Ectodermal cell (in vitro differentiated cells): ENCODE data around the gene LYST.

Experiments used
- H3K27ac ChIP-seq: 2 replicates; pipeline ENCODE4 v1.7.0; 2013; ENCODE audit warnings: mild to moderate bottlenecking, low read depth, low read length; ENCODE audit not compliant: insufficient read depth, poor library complexity, severe bottlenecking
- H3K27me3 ChIP-seq: 2 replicates; pipeline ENCODE4 v1.7.0; 2013; ENCODE audit warnings: mild to moderate bottlenecking, low read length; ENCODE audit not compliant: insufficient read depth, control insufficient read depth, poor library complexity, severe bottlenecking
- H3K36me3 ChIP-seq: one replicate; pipeline ENCODE4 v1.7.0; 2013; ENCODE audit warnings: low read length; ENCODE audit not compliant: control insufficient read depth, insufficient read depth
- H3K4me1 ChIP-seq: one replicate; pipeline ENCODE4 v1.7.0; 2013; ENCODE audit warnings: low read length; ENCODE audit not compliant: control insufficient read depth, insufficient read depth
- H3K4me3 ChIP-seq: 2 replicates; pipeline ENCODE4 v1.7.0; 2013; ENCODE audit warnings: low read depth, low read length, control low read depth; ENCODE audit not compliant: insufficient read depth
- H3K9me3 ChIP-seq: 2 replicates; pipeline ENCODE4 v1.7.0; 2013; ENCODE audit warnings: mild to moderate bottlenecking, low read length, moderate library complexity; ENCODE audit not compliant: control insufficient read depth
- WGBS, 2 experiments: methylation state at CpG; one replicate each; pipeline ENCODE4 v1.1.7; 2013; ENCODE audit warnings: missing lambda C conversion rate in 2 of 2; 5-methylcytosine and 5-hydroxymethylcytosine counted together

LYST gene

GRCh38 chr1:235746245-235746644 lies 120.5 kb downstream of the LYST start:
- no peaks in the 10 kb centered on the region for H3K36me3 ChIP-seq
- no peaks in the 10 kb centered on the region for H3K9me3 ChIP-seq
- H3K27ac ChIP-seq = no peak overlapping the region
- H3K4me3 ChIP-seq = no peak overlapping the region
- H3K27me3 ChIP-seq = no peaks in the 10 kb centered on the region
- H3K4me1 ChIP-seq = no peaks in the 10 kb centered on the region
- 95 to 96% methylated on average over 4 to 5 of the region's 6 CpGs for WGBS, 2 experiments

- Histone ChIP-seq H3K9me3 (no peaks in the 10 kb centered on the region), H3K27me3 (no peaks in the 10 kb centered on the region), H3K4me3 (no peak overlapping the region), H3K27ac (no peak overlapping the region), H3K4me1 (no peaks in the 10 kb centered on the region), H3K36me3 (no peaks in the 10 kb centered on the region)
- WGBS, 2 experiments = 92 to 96% methylated on average over 3 of the region's 4 CpGs
These were observed 121.1 kb downstream of the LYST start for GRCh38 chr1:235745503-235746136.

GRCh38 chr1:235742914-235743599 lies 123.6 kb downstream of the LYST start:
- Histone ChIP-seq H3K36me3 (no peaks in the 10 kb centered on the region), H3K27ac (no peak overlapping the region), H3K27me3 (no peaks in the 10 kb centered on the region), H3K4me3 (no peak overlapping the region), H3K9me3 (no peaks in the 10 kb centered on the region), H3K4me1 (no peaks in the 10 kb centered on the region)
- WGBS, 2 experiments = 84 to 90% methylated on average over 3 to 4 of the region's 5 CpGs

GRCh38 chr1:235741294-235741693 lies 125.4 kb downstream of the LYST start:
- Histone ChIP-seq H3K27me3 (no peaks in the 10 kb centered on the region), H3K27ac (no peak overlapping the region), H3K9me3 (no peaks in the 10 kb centered on the region), H3K4me1 (no peaks in the 10 kb centered on the region), H3K36me3 (no peaks in the 10 kb centered on the region), H3K4me3 (no peak overlapping the region)
- WGBS, 2 experiments = 89 to 91% methylated on average over 5 of the region's 5 CpGs

- H3K4me3 ChIP-seq = no peak overlapping the region
- H3K27me3 ChIP-seq = no peaks in the 10 kb centered on the region
- no peaks in the 10 kb centered on the region for H3K9me3 ChIP-seq
- H3K36me3 ChIP-seq = no peaks in the 10 kb centered on the region
- no peaks in the 10 kb centered on the region for H3K4me1 ChIP-seq
- WGBS, 2 experiments = 90 to 92% methylated on average over 4 to 5 of the region's 6 CpGs
- H3K27ac ChIP-seq = no peak overlapping the region
These were observed 127.1 kb downstream of the LYST start for GRCh38 chr1:235739631-235740030.

- no peaks in the 10 kb centered on the region for H3K4me1 ChIP-seq
- no peaks in the 10 kb centered on the region for H3K27me3 ChIP-seq
- H3K4me3 ChIP-seq = no peak overlapping the region
- H3K27ac ChIP-seq = no peak overlapping the region
- no peaks in the 10 kb centered on the region for H3K36me3 ChIP-seq
- 88 to 94% methylated on average over 1 of the region's 1 CpG for WGBS, 2 experiments
- H3K9me3 ChIP-seq = no peaks in the 10 kb centered on the region
These were observed 127.6 kb downstream of the LYST start for GRCh38 chr1:235739124-235739523.

DNA sequence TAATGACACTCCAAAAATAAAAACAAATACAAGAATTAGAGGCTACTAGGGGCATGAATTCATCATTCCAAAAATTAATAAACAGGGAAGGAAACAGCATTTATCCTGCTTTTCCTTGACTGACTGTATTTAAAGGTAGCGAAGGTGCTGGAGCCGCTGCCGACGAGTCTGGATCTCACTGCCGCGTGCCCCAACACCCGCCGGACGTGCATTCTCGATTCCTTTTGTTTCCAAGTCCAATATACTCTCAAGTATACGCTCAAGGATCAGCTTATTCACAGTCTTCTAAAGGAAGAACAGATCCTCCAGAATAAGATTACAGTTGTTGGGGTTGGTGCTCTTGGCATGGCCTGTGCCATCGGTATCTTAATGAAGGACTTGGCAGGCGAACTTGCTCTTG lies 129.0 kb downstream of the LYST start:
- no peak overlapping the region for H3K4me3 ChIP-seq
- no peaks in the 10 kb centered on the region for H3K4me1 ChIP-seq
- 97 to 98% methylated on average over 13 of the region's 13 CpGs for WGBS, 2 experiments
- no peaks in the 10 kb centered on the region for H3K36me3 ChIP-seq
- H3K27me3 ChIP-seq = no peaks in the 10 kb centered on the region
- no peak overlapping the region for H3K27ac ChIP-seq
- no peaks in the 10 kb centered on the region for H3K9me3 ChIP-seq

DNA sequence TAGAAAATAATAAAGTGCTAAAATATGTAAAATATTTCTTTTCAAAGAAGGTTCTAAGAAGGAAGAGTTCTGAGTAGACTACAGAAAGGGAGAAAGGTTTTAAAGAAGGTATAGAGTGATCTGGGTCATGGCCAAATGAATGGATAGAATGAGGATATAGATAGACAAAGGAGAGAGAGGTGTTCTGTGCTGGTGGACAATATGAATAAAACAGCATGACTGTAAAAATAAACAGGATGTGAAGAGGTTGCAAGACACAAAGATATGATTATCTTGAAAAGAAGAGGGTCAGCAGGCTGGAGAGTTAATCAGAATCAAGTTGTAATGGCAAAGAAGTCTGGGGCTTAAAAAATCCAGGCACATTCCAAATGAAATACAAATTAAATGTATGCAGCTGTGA lies 130.4 kb downstream of the LYST start:
- Histone ChIP-seq H3K9me3 (no peaks in the 10 kb centered on the region), H3K27ac (no peak overlapping the region), H3K4me1 (no peaks in the 10 kb centered on the region), H3K36me3 (no peaks in the 10 kb centered on the region), H3K27me3 (no peaks in the 10 kb centered on the region), H3K4me3 (no peak overlapping the region)

GRCh38 chr1:235735621-235736020 lies 131.1 kb downstream of the LYST start:
- Histone ChIP-seq H3K27me3 (no peaks in the 10 kb centered on the region), H3K36me3 (no peaks in the 10 kb centered on the region), H3K27ac (no peak overlapping the region), H3K9me3 (no peaks in the 10 kb centered on the region), H3K4me1 (no peaks in the 10 kb centered on the region), H3K4me3 (no peak overlapping the region)
- 90 to 100% methylated on average over 2 of the region's 2 CpGs for WGBS, 2 experiments

DNA sequence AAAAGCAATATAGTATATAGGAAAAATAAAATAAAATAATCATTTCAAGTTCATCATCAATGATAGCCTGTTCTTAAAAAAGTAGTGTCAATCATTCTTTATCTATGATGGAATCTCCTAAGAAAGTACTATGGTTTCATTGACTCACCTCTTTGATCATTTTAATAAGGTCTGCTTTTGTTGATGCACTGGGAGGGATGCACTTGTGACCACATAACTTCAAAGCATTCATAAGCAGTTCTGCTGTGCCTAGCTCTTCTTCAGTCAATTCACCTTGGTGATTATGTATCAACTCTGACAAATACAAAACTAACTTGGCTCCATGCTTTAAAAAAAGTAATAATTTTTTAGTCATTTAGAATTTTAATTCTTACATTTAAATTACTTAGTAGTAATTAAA lies 132.4 kb downstream of the LYST start:
- H3K27ac ChIP-seq = no peak overlapping the region
- no peaks in the 10 kb centered on the region for H3K4me1 ChIP-seq
- H3K27me3 ChIP-seq = no peaks in the 10 kb centered on the region
- no peak overlapping the region for H3K4me3 ChIP-seq
- H3K36me3 ChIP-seq = no peaks in the 10 kb centered on the region
- no peaks in the 10 kb centered on the region for H3K9me3 ChIP-seq
